Measurements from ENCODE around the gene RAI1.

- TF ChIP-seq CTCF (conservative IDR thresholded peaks at IDR 0.05), result no peak
- TF ChIP-seq ZFX (IDR thresholded peaks at IDR 0.05), result no peak
Observed at GRCh38 chr17:17811381-17812210, 130.3 kb downstream of the RAI1 start.

Measured in C4-2B (cell line).